H1 (cell line): ENCODE data around the gene NFATC1.
A peak's percentile ranks its signal among the peaks of the same experiment; 100 is the strongest.

Experiments
- BACH1 ChIP-seq: IDR thresholded peaks from 2 replicates; pipeline ENCODE4 v1.6.1; 2012; ENCODE audit warnings: low read length, improper control_type of control experiment
- CTCF ChIP-seq, 3 experiments: IDR thresholded peaks; 1 replicate in 2 of 3; 2 replicates in 1 of 3; pipeline versions ENCODE4 v1.5.1 to v1.6.1; 2011; ENCODE audit warnings: low read length in 3 of 3, mild to moderate bottlenecking in 3 of 3, inconsistent platforms in 2 of 3, low read depth in 1 of 3, moderate library complexity in 1 of 3; ENCODE audit not compliant: insufficient read depth in 1 of 3; ENCODE audit errors: control extremely low read depth in 1 of 3
- EP300 ChIP-seq, 2 experiments: IDR thresholded peaks; 1 replicate in 1 of 2; 2 replicates in 1 of 2; pipeline ENCODE4 v1.6.1; 2011 to 2012; ENCODE audit warnings: low read depth in 2 of 2, low read length in 2 of 2, mild to moderate bottlenecking in 2 of 2, borderline replicate concordance in 1 of 2, inconsistent platforms in 1 of 2, moderate library complexity in 1 of 2
- EZH2 ChIP-seq: fragments of 200-600 bp; sonication (generic); IDR thresholded peaks from 2 replicates; pipeline ENCODE4 v1.7.1; 2012; ENCODE audit warnings: low read depth, mild to moderate bottlenecking, moderate library complexity, low read length, inconsistent platforms; ENCODE audit not compliant: severe bottlenecking
- GABPA ChIP-seq: IDR thresholded peaks from 2 replicates; pipeline ENCODE4 v1.6.1; 2011; ENCODE audit warnings: mild to moderate bottlenecking, low read length, moderate library complexity, borderline replicate concordance; ENCODE audit not compliant: insufficient read depth
- POLR2A ChIP-seq, 2 experiments: IDR thresholded peaks; 1 replicate in 1 of 2; 2 replicates in 1 of 2; pipeline ENCODE4 v1.6.1; 2011; ENCODE audit warnings: low read depth in 2 of 2, low read length in 2 of 2, mild to moderate bottlenecking in 2 of 2; ENCODE audit errors: control extremely low read depth in 1 of 2
- POLR2AphosphoS5 ChIP-seq: IDR thresholded peaks from 2 replicates; pipeline ENCODE4 v1.6.1; 2011; ENCODE audit warnings: low read depth, low read length
- SIN3A ChIP-seq, 2 experiments: IDR thresholded peaks in 1 of 2; conservative IDR thresholded peaks in 1 of 2; 2 replicates each; pipeline ENCODE4 v1.6.1; 2011 to 2012; ENCODE audit warnings: low read length in 2 of 2, improper control_type of control experiment in 1 of 2, low read depth in 1 of 2, mild to moderate bottlenecking in 1 of 2
- TF ChIP-seq, protein P1 (sequence below): IDR thresholded peaks from 2 replicates; pipeline ENCODE4 v1.6.1; 2012; ENCODE audit warnings: inconsistent platforms

GRCh38 chr18:79378536-79379250 lies 17.0 kb upstream of the NFATC1 start:
- TF ChIP-seq SIN3A (conservative IDR thresholded peaks at IDR 0.05 in 1 of 2, IDR thresholded peaks at IDR 0.05 in 1 of 2; ENCODE audit: low read depth in 1 of 2, low read length in 2 of 2) (peak in 1 of 2 experiments; percentile 76; a peak in 2 of 4 replicates), POLR2A (IDR thresholded peaks at IDR 0.05; ENCODE audit: control extremely low read depth in 1 of 2, low read depth in 2 of 2, low read length in 2 of 2) (peak in 1 of 2 experiments; percentile 35; a peak in 1 of 3 replicates), EZH2 (no peak), POLR2AphosphoS5 (peak; percentile 56; the same call in 1 of the 2 replicates), CTCF (IDR thresholded peaks at IDR 0.05; ENCODE audit: control extremely low read depth in 1 of 3, insufficient read depth in 1 of 3, low read depth in 1 of 3, low read length in 3 of 3) (peak in 2 of 3 experiments; percentile 96 to 98; a peak in 3 of 4 replicates), BACH1 (no peak), GABPA (peak; percentile 81; the same call in 1 of the 2 replicates), EP300 (IDR thresholded peaks at IDR 0.05; ENCODE audit: borderline replicate concordance in 1 of 2, low read depth in 2 of 2, low read length in 2 of 2) (no peak; a peak in 1 of 3 replicates)
- TF ChIP-seq, protein P1, sequence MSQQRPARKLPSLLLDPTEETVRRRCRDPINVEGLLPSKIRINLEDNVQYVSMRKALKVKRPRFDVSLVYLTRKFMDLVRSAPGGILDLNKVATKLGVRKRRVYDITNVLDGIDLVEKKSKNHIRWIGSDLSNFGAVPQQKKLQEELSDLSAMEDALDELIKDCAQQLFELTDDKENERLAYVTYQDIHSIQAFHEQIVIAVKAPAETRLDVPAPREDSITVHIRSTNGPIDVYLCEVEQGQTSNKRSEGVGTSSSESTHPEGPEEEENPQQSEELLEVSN, result no peak
